H9 (cell line): ENCODE measurements around the gene GAB3. TPM values are rescaled to one million over a fixed set of nuclear protein-coding genes. Genes with fewer than 3 reads are reported as not detected.

Experiments
- DNase-seq: peaks from one replicate; pipeline ENCODE4 v3.0.0-alpha.2; 2017
- H2AFZ ChIP-seq: one replicate; pipeline ENCODE4 v1.6.1; 2013; ENCODE audit warnings: mild to moderate bottlenecking, low read length, control low read depth, moderate library complexity
- H2AK5ac ChIP-seq: 2 replicates; pipeline ENCODE4 v1.6.1; 2013; ENCODE audit warnings: low read length, control low read depth, mixed read lengths; ENCODE audit not compliant: insufficient read length
- H2BK120ac ChIP-seq: one replicate; pipeline ENCODE4 v1.6.1; 2013; ENCODE audit warnings: low read depth, mild to moderate bottlenecking, low read length, control low read depth, inconsistent platforms; ENCODE audit not compliant: poor library complexity, severe bottlenecking
- H2BK12ac ChIP-seq: 2 replicates; pipeline ENCODE4 v1.6.1; 2013; ENCODE audit warnings: low read length, control low read depth, mixed read lengths, low read depth; ENCODE audit not compliant: insufficient read length
- H2BK15ac ChIP-seq: 2 replicates; pipeline ENCODE4 v1.6.1; 2013; ENCODE audit warnings: low read depth, low read length, control low read depth
- H2BK20ac ChIP-seq: one replicate; pipeline ENCODE4 v1.6.1; 2013; ENCODE audit warnings: low read depth, mild to moderate bottlenecking, low read length, control low read depth, inconsistent platforms; ENCODE audit not compliant: poor library complexity, severe bottlenecking
- H2BK5ac ChIP-seq: 2 replicates; pipeline ENCODE4 v1.6.1; 2013; ENCODE audit warnings: low read length, control low read depth, mixed read lengths; ENCODE audit not compliant: insufficient read length
- H3K14ac ChIP-seq: 2 replicates; pipeline ENCODE4 v1.6.1; 2013; ENCODE audit warnings: low read length, control low read depth; ENCODE audit not compliant: insufficient read depth
- H3K18ac ChIP-seq: 2 replicates; pipeline ENCODE4 v1.6.1; 2013; ENCODE audit warnings: low read depth, mild to moderate bottlenecking, mixed read lengths, low read length, control low read depth; ENCODE audit not compliant: insufficient read length
- H3K23ac ChIP-seq: 2 replicates; pipeline ENCODE4 v1.6.1; 2013; ENCODE audit warnings: low read length, control low read depth, mixed read lengths, low read depth; ENCODE audit not compliant: insufficient read length
- H3K23me2 ChIP-seq: 2 replicates; pipeline ENCODE4 v1.6.1; 2013; ENCODE audit warnings: low read depth, mild to moderate bottlenecking, mixed read lengths, low read length, control low read depth; ENCODE audit not compliant: insufficient read length, poor library complexity, severe bottlenecking
- H3K27ac ChIP-seq: 2 replicates; pipeline ENCODE4 v1.5.1; 2013; ENCODE audit warnings: low read length, control low read depth, mixed read lengths, low read depth; ENCODE audit not compliant: insufficient read length
- H3K27me3 ChIP-seq: 2 replicates; pipeline ENCODE4 v1.6.1; 2013; ENCODE audit warnings: low read length, control low read depth, inconsistent platforms; ENCODE audit not compliant: insufficient read depth
- H3K4ac ChIP-seq: 2 replicates; pipeline ENCODE4 v1.6.1; 2013; ENCODE audit warnings: low read depth, mild to moderate bottlenecking, control low read depth, inconsistent platforms, low read length, moderate library complexity
- H3K4me1 ChIP-seq: 2 replicates; pipeline ENCODE4 v1.6.1; 2013; ENCODE audit warnings: low read length, control low read depth, inconsistent platforms; ENCODE audit not compliant: insufficient read depth
- H3K4me2 ChIP-seq: 2 replicates; pipeline ENCODE4 v1.6.1; 2013; ENCODE audit warnings: low read length, control low read depth, mixed read lengths; ENCODE audit not compliant: insufficient read length, insufficient read depth
- H3K56ac ChIP-seq: 2 replicates; pipeline ENCODE4 v1.6.1; 2013; ENCODE audit warnings: low read depth, mild to moderate bottlenecking, mixed read lengths, low read length, control low read depth; ENCODE audit not compliant: insufficient read length
- H3K79me1 ChIP-seq: 2 replicates; pipeline ENCODE4 v1.6.1; 2013; ENCODE audit warnings: low read depth, mild to moderate bottlenecking, moderate library complexity, low read length, control low read depth, inconsistent platforms; ENCODE audit not compliant: insufficient read depth, poor library complexity, severe bottlenecking
- H3K79me2 ChIP-seq: 2 replicates; pipeline ENCODE4 v1.6.1; 2013; ENCODE audit warnings: low read length, control low read depth, inconsistent platforms; ENCODE audit not compliant: insufficient read depth
- H3K9ac ChIP-seq: 2 replicates; pipeline ENCODE4 v1.6.1; 2013; ENCODE audit warnings: low read length, control low read depth, mixed read lengths; ENCODE audit not compliant: insufficient read length; ENCODE audit errors: extremely low read depth
- H3K9me3 ChIP-seq: one replicate; pipeline ENCODE4 v1.6.1; 2013; ENCODE audit warnings: low read depth, low read length, inconsistent platforms; ENCODE audit not compliant: control insufficient read depth
- H3T11ph ChIP-seq: one replicate; pipeline ENCODE4 v1.6.1; 2013; ENCODE audit warnings: mild to moderate bottlenecking, low read length, control low read depth, inconsistent platforms
- H4K20me1 ChIP-seq: one replicate; pipeline ENCODE4 v1.6.1; 2013; ENCODE audit not compliant: control insufficient read depth, insufficient read length, insufficient read depth
- H4K5ac ChIP-seq: 2 replicates; pipeline ENCODE4 v1.6.1; 2013; ENCODE audit warnings: low read depth, mild to moderate bottlenecking, mixed read lengths, low read length, control low read depth; ENCODE audit not compliant: insufficient read length
- H4K8ac ChIP-seq: replicated peaks from 2 replicates; pipeline ENCODE4 v1.6.1; 2013; ENCODE audit warnings: low read length, control low read depth, mixed read lengths, low read depth; ENCODE audit not compliant: insufficient read length
- H4K91ac ChIP-seq: 2 replicates; pipeline ENCODE4 v1.6.1; 2013; ENCODE audit warnings: low read depth, mild to moderate bottlenecking, moderate library complexity, mixed read lengths, low read length, control low read depth; ENCODE audit not compliant: insufficient read length
- H3K27ac Mint-ChIP-seq, 3 experiments: 2 replicates in 2 of 3; 3 replicates in 1 of 3; pipeline ENCODE4 v1.8.0; 2020 to 2021; ENCODE audit warnings: mixed read lengths in 3 of 3, mild to moderate bottlenecking in 1 of 3, moderate library complexity in 1 of 3
- H3K27me3 Mint-ChIP-seq: 2 replicates; pipeline ENCODE4 v1.8.0; 2021; ENCODE audit warnings: low read depth, mild to moderate bottlenecking, moderate library complexity, mixed read lengths
- H3K36me3 Mint-ChIP-seq, 3 experiments: 2 replicates in 2 of 3; 3 replicates in 1 of 3; pipeline ENCODE4 v1.8.0; 2020 to 2021; ENCODE audit warnings: low read depth in 3 of 3, mixed read lengths in 3 of 3; ENCODE audit not compliant: insufficient read depth in 1 of 3
- H3K4me1 Mint-ChIP-seq, 2 experiments: 2 replicates each; pipeline ENCODE4 v1.8.0; 2020; ENCODE audit warnings: mixed read lengths in 2 of 2
- H3K4me3 Mint-ChIP-seq, 2 experiments: 2 replicates in 1 of 2; 3 replicates in 1 of 2; pipeline ENCODE4 v1.8.0; 2020 to 2021; ENCODE audit warnings: mild to moderate bottlenecking in 2 of 2, mixed read lengths in 2 of 2, moderate library complexity in 1 of 2
- H3K9me3 Mint-ChIP-seq, 2 experiments: 2 replicates in 1 of 2; 3 replicates in 1 of 2; pipeline ENCODE4 v1.8.0; 2020; ENCODE audit warnings: mild to moderate bottlenecking in 2 of 2, mixed read lengths in 2 of 2, moderate library complexity in 1 of 2
- CTCF ChIP-seq: fragments of 200-600 bp; sonication (generic); conservative IDR thresholded peaks from 3 replicates; pipeline ENCODE4 v1.8.0; 2021; ENCODE audit warnings: antibody characterized with exemption, mild to moderate bottlenecking
- WGBS: extraction: QIAGEN DNeasy Blood & Tissue Kit; methylation state at CpG from one replicate; pipeline ENCODE4 v1.1.7; 2013; ENCODE audit warnings: missing lambda C conversion rate, low lambda C conversion rate, mixed read lengths; ENCODE audit not compliant: insufficient read length; ENCODE audit errors: extremely low coverage; 5-methylcytosine and 5-hydroxymethylcytosine counted together
- total RNA-seq: library from RNA; stranded (reverse); gene quantifications from 2 replicates; pipeline ENCODE4 v1.2.1, GENCODE V29; 2021

GAB3 gene
- total RNA-seq, 1 experiment from 2014 or later = 0.46 TPM

DNA sequence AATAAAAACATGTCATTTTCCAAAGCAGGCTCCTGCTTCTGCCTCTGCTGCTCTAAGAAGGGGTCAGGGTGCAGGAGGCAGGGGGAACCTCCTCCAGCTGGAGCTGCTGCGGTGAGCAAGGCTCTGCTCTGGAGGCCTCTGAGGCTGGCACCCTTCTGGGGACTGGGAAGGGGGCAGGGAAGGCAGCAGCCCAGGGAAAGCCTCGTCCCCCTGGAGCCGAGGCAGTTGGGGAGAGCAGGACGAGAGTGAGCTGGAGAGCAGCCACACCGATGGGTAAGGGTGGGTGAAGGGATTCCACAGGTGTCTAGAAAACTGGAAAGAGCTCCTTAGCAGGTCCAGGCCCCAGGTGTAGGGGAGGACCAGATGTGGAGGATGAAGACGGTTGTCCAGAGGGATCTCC is 95.5 kb downstream of the GAB3 start:
- no peaks in the 10 kb centered on the region for H4K20me1 ChIP-seq
- H2AFZ ChIP-seq = no peak overlapping the region
- no peak overlapping the region for H4K8ac ChIP-seq
- H3T11ph ChIP-seq = no peak overlapping the region
- no peak overlapping the region for H2BK5ac ChIP-seq
- no peak overlapping the region for H3K4ac ChIP-seq
- H3K9me3 ChIP-seq = peaks cover 26% of the 10 kb centered on the region
- no peak overlapping the region for H3K14ac ChIP-seq
- no peak overlapping the region for H3K56ac ChIP-seq
- H3K23me2 ChIP-seq = no peaks in the 10 kb centered on the region
- H4K5ac ChIP-seq = no peak overlapping the region
- H3K23ac ChIP-seq = no peak overlapping the region
- H3K18ac ChIP-seq = no peak overlapping the region
- WGBS = no CpG with 5 or more reads among the region's 6 CpGs
- no peaks in the 10 kb centered on the region for H3K4me1 Mint-ChIP-seq
- H3K36me3 Mint-ChIP-seq = peaks cover 0 to 3% (median 0%) of the 10 kb centered on the region in 3 experiments; a peak in 2 of 7 replicates
- H3K9me3 Mint-ChIP-seq = peaks cover 60 to 67% of the 10 kb centered on the region in 2 experiments
- no peak overlapping the region for H3K9ac ChIP-seq
- H4K91ac ChIP-seq = no peak overlapping the region
- H3K4me1 ChIP-seq = no peaks in the 10 kb centered on the region
- no peak overlapping the region for H2BK20ac ChIP-seq
- no peak overlapping the region for H3K27ac Mint-ChIP-seq
- no peak overlapping the region for H3K4me2 ChIP-seq
- no peak for TF ChIP-seq CTCF
- H2BK12ac ChIP-seq = no peak overlapping the region
- H3K27me3 Mint-ChIP-seq = peaks cover 5% of the 10 kb centered on the region
- no peaks in the 10 kb centered on the region for H3K79me1 ChIP-seq
- H3K79me2 ChIP-seq = no peaks in the 10 kb centered on the region
- no peak overlapping the region for H3K4me3 Mint-ChIP-seq
- no peak overlapping the region for H2BK120ac ChIP-seq
- H2AK5ac ChIP-seq = no peak overlapping the region
- DNase-seq = no peak
- no peak overlapping the region for H2BK15ac ChIP-seq
- H3K27ac ChIP-seq = no peak overlapping the region
- H3K27me3 ChIP-seq = no peaks in the 10 kb centered on the region
